ENCODE measurements around the gene SLC4A4.

The SLC4A4 gene

DNA sequence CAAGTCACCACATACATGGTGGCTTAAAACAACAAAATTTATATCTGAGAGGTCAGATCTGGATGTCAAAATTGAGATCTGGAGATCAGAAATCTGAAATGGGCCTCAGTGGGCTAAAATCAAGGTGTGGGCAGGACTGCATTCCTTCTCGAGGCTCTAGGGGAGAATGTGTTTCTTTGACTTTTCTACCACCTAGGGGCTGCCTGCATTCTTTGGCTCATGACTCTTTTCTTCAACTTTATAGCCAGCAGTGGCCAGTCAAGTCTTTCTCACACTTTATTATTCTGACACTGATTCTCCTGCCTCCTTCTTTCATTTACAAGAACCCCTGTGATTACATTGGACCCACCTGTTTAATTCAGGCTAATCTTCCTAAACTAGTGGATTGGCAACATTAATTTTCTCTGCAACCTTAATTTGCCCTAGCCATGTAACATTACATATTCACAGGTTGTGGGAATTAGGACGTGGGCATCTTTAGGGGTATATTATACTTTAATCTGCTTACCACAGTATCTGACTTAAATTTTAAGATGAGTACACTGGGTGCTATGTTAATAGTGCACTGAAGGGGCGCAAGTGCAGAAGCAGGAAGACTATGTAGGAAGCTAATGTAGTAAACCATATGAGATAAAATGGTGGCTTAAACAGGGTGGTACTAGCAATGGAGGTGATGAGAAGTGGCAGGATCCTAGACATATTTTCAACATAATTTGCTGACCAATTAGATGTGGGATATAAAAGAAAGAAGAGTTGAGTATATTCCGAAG is 188.0 kb downstream of the SLC4A4 start:
- no peak for TF ChIP-seq EGR1 (IDR thresholded peaks at IDR 0.05)
- peak; percentile 2; the same call in 1 of the 2 replicates for TF ChIP-seq RAD21 (IDR thresholded peaks at IDR 0.05; ENCODE audit: low read depth)

DNA sequence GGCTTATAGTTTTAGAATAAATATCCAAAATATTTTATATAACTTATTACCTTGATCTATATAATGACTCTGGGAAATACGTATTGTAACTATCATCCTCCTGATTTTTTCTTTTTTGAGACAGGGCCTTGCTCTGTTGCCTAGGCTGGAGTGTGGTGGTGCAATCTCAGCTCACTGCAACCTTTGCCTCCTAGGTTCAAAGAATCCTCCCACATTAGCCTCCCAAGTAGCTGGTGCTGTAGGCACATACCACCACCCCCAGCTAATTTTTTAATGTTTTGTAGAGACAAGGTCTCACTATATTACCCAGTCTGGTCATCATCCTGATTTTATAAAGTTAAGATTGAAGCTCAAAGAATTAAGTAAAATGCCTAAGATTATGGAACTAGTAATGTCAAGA is 193.6 kb downstream of the SLC4A4 start:
- TF ChIP-seq ZBTB7A (IDR thresholded peaks at IDR 0.05; ENCODE audit: low read depth) (no peak), TCF12 (IDR thresholded peaks at IDR 0.05; ENCODE audit: low read depth) (no peak), TAF1 (IDR thresholded peaks at IDR 0.05; ENCODE audit: low read depth) (no peak), CREB1 (IDR thresholded peaks at IDR 0.05; ENCODE audit: low read depth) (no peak), YY1 (IDR thresholded peaks at IDR 0.05; ENCODE audit: low read depth) (no peak), EP300 (IDR thresholded peaks at IDR 0.05; ENCODE audit: borderline replicate concordance) (no peak), NFIC (IDR thresholded peaks at IDR 0.05) (no peak), TEAD4 (IDR thresholded peaks at IDR 0.05) (no peak), RAD21 (IDR thresholded peaks at IDR 0.05; ENCODE audit: low read depth) (no peak), CEBPB (IDR thresholded peaks at IDR 0.05) (no peak), FOXM1 (IDR thresholded peaks at IDR 0.05; ENCODE audit: borderline replicate concordance, low read depth) (no peak), EGR1 (IDR thresholded peaks at IDR 0.05) (no peak)
- TF ChIP-seq, protein P1, sequence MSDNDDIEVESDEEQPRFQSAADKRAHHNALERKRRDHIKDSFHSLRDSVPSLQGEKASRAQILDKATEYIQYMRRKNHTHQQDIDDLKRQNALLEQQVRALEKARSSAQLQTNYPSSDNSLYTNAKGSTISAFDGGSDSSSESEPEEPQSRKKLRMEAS (IDR thresholded peaks at IDR 0.05): no peak
- TF ChIP-seq, protein P2, sequence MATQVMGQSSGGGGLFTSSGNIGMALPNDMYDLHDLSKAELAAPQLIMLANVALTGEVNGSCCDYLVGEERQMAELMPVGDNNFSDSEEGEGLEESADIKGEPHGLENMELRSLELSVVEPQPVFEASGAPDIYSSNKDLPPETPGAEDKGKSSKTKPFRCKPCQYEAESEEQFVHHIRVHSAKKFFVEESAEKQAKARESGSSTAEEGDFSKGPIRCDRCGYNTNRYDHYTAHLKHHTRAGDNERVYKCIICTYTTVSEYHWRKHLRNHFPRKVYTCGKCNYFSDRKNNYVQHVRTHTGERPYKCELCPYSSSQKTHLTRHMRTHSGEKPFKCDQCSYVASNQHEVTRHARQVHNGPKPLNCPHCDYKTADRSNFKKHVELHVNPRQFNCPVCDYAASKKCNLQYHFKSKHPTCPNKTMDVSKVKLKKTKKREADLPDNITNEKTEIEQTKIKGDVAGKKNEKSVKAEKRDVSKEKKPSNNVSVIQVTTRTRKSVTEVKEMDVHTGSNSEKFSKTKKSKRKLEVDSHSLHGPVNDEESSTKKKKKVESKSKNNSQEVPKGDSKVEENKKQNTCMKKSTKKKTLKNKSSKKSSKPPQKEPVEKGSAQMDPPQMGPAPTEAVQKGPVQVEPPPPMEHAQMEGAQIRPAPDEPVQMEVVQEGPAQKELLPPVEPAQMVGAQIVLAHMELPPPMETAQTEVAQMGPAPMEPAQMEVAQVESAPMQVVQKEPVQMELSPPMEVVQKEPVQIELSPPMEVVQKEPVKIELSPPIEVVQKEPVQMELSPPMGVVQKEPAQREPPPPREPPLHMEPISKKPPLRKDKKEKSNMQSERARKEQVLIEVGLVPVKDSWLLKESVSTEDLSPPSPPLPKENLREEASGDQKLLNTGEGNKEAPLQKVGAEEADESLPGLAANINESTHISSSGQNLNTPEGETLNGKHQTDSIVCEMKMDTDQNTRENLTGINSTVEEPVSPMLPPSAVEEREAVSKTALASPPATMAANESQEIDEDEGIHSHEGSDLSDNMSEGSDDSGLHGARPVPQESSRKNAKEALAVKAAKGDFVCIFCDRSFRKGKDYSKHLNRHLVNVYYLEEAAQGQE (IDR thresholded peaks at IDR 0.05; ENCODE audit: low read depth): no peak
- TF ChIP-seq, protein P3, sequence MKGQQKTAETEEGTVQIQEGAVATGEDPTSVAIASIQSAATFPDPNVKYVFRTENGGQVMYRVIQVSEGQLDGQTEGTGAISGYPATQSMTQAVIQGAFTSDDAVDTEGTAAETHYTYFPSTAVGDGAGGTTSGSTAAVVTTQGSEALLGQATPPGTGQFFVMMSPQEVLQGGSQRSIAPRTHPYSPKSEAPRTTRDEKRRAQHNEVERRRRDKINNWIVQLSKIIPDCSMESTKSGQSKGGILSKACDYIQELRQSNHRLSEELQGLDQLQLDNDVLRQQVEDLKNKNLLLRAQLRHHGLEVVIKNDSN (IDR thresholded peaks at IDR 0.05): no peak

DNA sequence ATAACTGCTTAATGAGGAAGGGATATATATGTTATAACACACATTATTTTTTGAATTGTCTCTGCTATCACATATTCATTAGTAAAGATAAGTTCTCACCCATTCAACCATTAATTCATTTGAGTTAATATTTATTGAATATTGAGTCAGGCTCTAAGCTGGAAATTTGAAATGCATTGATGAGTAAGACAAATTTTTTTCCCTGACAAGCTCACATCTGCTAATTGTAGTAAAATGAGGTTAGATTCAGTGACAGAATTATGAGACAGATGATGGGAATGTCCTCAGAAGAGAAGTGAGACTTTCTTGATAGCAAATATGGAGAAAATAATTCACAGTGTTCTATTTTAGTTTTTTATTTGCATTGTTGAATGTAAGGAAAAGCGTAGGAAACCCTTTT is 194.3 kb downstream of the SLC4A4 start:
- TF ChIP-seq FOXM1 (IDR thresholded peaks at IDR 0.05; ENCODE audit: borderline replicate concordance, low read depth) (no peak), TEAD4 (IDR thresholded peaks at IDR 0.05) (no peak), NFIC (IDR thresholded peaks at IDR 0.05) (no peak), TCF12 (IDR thresholded peaks at IDR 0.05; ENCODE audit: low read depth) (no peak), TAF1 (IDR thresholded peaks at IDR 0.05; ENCODE audit: low read depth) (no peak), YY1 (IDR thresholded peaks at IDR 0.05; ENCODE audit: low read depth) (no peak), CEBPB (IDR thresholded peaks at IDR 0.05) (no peak), CREB1 (IDR thresholded peaks at IDR 0.05; ENCODE audit: low read depth) (no peak), RAD21 (IDR thresholded peaks at IDR 0.05; ENCODE audit: low read depth) (no peak), EGR1 (IDR thresholded peaks at IDR 0.05) (no peak), ZBTB7A (IDR thresholded peaks at IDR 0.05; ENCODE audit: low read depth) (no peak)
- TF ChIP-seq, protein P2 (IDR thresholded peaks at IDR 0.05; ENCODE audit: low read depth): no peak
- TF ChIP-seq, protein P1 (IDR thresholded peaks at IDR 0.05): no peak

DNA sequence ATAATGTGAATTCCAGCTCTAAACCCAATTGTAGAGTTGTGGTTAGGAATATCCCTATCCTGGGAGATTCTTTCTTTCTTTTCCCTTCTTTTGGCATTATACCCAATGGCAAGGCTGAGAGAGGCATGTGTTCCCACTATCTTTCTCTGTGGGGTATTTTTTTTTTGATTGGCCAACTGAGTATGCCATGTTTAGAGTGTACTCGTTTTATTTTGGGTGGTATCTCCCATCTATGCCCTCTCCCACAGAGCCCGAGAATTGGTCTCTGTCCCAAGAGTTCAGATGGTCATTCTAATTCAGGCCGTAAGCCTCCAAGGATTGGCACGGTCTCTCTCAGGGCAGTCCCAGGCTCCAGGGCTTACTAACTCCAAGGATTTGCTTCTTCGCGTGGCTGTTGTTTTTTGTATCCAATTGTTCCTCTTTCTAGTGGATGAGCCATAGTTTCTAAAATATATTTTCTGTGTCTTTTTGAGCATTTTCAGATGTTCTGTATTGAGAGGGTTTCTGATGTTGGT is 198.8 kb downstream of the SLC4A4 start:
- no peak for TF ChIP-seq CEBPB (IDR thresholded peaks at IDR 0.05)
- no peak for TF ChIP-seq TAF1 (IDR thresholded peaks at IDR 0.05; ENCODE audit: low read depth)
- no peak for TF ChIP-seq RAD21 (IDR thresholded peaks at IDR 0.05; ENCODE audit: low read depth)
- TF ChIP-seq EP300 (IDR thresholded peaks at IDR 0.05; ENCODE audit: borderline replicate concordance): no peak
- TF ChIP-seq, protein P1 (IDR thresholded peaks at IDR 0.05): no peak
- TF ChIP-seq, protein P3 (IDR thresholded peaks at IDR 0.05): no peak
- no peak for TF ChIP-seq ZBTB7A (IDR thresholded peaks at IDR 0.05; ENCODE audit: low read depth)
- no peak for TF ChIP-seq YY1 (IDR thresholded peaks at IDR 0.05; ENCODE audit: low read depth)
- TF ChIP-seq TCF12 (IDR thresholded peaks at IDR 0.05; ENCODE audit: low read depth): no peak
- TF ChIP-seq EGR1 (IDR thresholded peaks at IDR 0.05): no peak
- no peak for TF ChIP-seq TEAD4 (IDR thresholded peaks at IDR 0.05)

DNA sequence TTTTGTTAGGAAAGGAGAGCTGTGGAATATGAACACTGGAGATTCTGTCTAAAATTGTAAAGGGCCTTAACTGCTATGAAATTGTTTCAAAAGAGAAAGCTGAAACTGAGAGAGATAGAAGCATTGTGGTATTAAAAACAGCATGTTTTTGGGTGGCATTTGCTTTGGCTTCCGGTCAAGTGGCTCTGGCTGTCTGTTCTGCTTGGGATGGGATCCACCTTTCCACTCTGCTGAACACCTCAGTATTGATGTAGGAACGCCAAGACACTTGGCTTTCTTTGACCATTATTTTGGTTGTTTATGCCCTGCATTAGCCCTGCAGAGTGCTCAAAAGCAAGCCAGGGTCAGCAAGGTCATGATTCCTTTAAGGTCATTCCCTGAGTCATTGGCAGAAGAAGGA is 199.7 kb downstream of the SLC4A4 start:
- TF ChIP-seq TEAD4 (IDR thresholded peaks at IDR 0.05): no peak
- TF ChIP-seq NFIC (IDR thresholded peaks at IDR 0.05): no peak
- no peak for TF ChIP-seq TCF12 (IDR thresholded peaks at IDR 0.05; ENCODE audit: low read depth)
- no peak for TF ChIP-seq RAD21 (IDR thresholded peaks at IDR 0.05; ENCODE audit: low read depth)
- TF ChIP-seq TAF1 (IDR thresholded peaks at IDR 0.05; ENCODE audit: low read depth): no peak
- no peak for TF ChIP-seq EP300 (IDR thresholded peaks at IDR 0.05; ENCODE audit: borderline replicate concordance)
- TF ChIP-seq ZBTB7A (IDR thresholded peaks at IDR 0.05; ENCODE audit: low read depth): no peak
- no peak for TF ChIP-seq YY1 (IDR thresholded peaks at IDR 0.05; ENCODE audit: low read depth)
- TF ChIP-seq, protein P2 (IDR thresholded peaks at IDR 0.05; ENCODE audit: low read depth): no peak
- no peak for TF ChIP-seq EGR1 (IDR thresholded peaks at IDR 0.05)
- TF ChIP-seq, protein P3 (IDR thresholded peaks at IDR 0.05): no peak
- TF ChIP-seq, protein P1 (IDR thresholded peaks at IDR 0.05): no peak
- no peak for TF ChIP-seq FOXM1 (IDR thresholded peaks at IDR 0.05; ENCODE audit: borderline replicate concordance, low read depth)
- no peak for TF ChIP-seq CEBPB (IDR thresholded peaks at IDR 0.05)
- TF ChIP-seq CREB1 (IDR thresholded peaks at IDR 0.05; ENCODE audit: low read depth): no peak
